ENCODE results near the gene FOXI1.

The FOXI1 gene

GRCh38 chr5:170100066-170100943, 5.4 kb upstream of the FOXI1 start:
- no peaks in the 10 kb centered on the region for H3K27me3 ChIP-seq (ENCODE audit: insufficient read depth, poor library complexity, severe bottlenecking)
- peak; percentile 70 for ATAC-seq (ENCODE audit: low read depth)
- no peaks in the 10 kb centered on the region for H3K36me3 ChIP-seq (ENCODE audit: low read depth)
- no peak overlapping the region for H3K27ac ChIP-seq (ENCODE audit: poor library complexity, severe bottlenecking)
- DNase-seq (ENCODE audit: low spot score) = no peak
- no peaks in the 10 kb centered on the region for H3K4me1 ChIP-seq (ENCODE audit: insufficient read depth, poor library complexity, severe bottlenecking)
- peak; percentile 84 for TF ChIP-seq CTCF (IDR thresholded peaks at IDR 0.05; ENCODE audit: poor library complexity, severe bottlenecking)
- H3K4me3 ChIP-seq (ENCODE audit: severe bottlenecking) = no peak overlapping the region
- H3K9me3 ChIP-seq (ENCODE audit: severe bottlenecking) = no peaks in the 10 kb centered on the region

GRCh38 chr5:170103447-170103846, 2.2 kb upstream of the FOXI1 start:
- TF ChIP-seq CTCF (IDR thresholded peaks at IDR 0.05; ENCODE audit: poor library complexity, severe bottlenecking) = no peak
- ATAC-seq (ENCODE audit: low read depth) (no peak), DNase-seq (ENCODE audit: low spot score) (no peak)
- Histone ChIP-seq H3K4me1 (ENCODE audit: insufficient read depth, poor library complexity, severe bottlenecking) (no peaks in the 10 kb centered on the region), H3K27me3 (ENCODE audit: insufficient read depth, poor library complexity, severe bottlenecking) (no peaks in the 10 kb centered on the region), H3K4me3 (ENCODE audit: severe bottlenecking) (no peak overlapping the region), H3K9me3 (ENCODE audit: severe bottlenecking) (no peaks in the 10 kb centered on the region), H3K27ac (ENCODE audit: poor library complexity, severe bottlenecking) (no peak overlapping the region), H3K36me3 (ENCODE audit: low read depth) (no peaks in the 10 kb centered on the region)

GRCh38 chr5:170104299-170104698, 1.4 kb upstream of the FOXI1 start:
- no peak for ATAC-seq (ENCODE audit: low read depth)
- no peak for TF ChIP-seq CTCF (IDR thresholded peaks at IDR 0.05; ENCODE audit: poor library complexity, severe bottlenecking)
- no peaks in the 10 kb centered on the region for H3K9me3 ChIP-seq (ENCODE audit: severe bottlenecking)
- no peak for DNase-seq (ENCODE audit: low spot score)
- H3K36me3 ChIP-seq (ENCODE audit: low read depth) = no peaks in the 10 kb centered on the region
- H3K4me1 ChIP-seq (ENCODE audit: insufficient read depth, poor library complexity, severe bottlenecking) = no peaks in the 10 kb centered on the region
- H3K27ac ChIP-seq (ENCODE audit: poor library complexity, severe bottlenecking) = no peak overlapping the region
- no peaks in the 10 kb centered on the region for H3K27me3 ChIP-seq (ENCODE audit: insufficient read depth, poor library complexity, severe bottlenecking)
- H3K4me3 ChIP-seq (ENCODE audit: severe bottlenecking) = no peak overlapping the region

GRCh38 chr5:170104710-170105109, 987 bp upstream of the FOXI1 start:
- no peak for DNase-seq (ENCODE audit: low spot score)
- H3K27me3 ChIP-seq (ENCODE audit: insufficient read depth, poor library complexity, severe bottlenecking) = no peaks in the 10 kb centered on the region
- no peak overlapping the region for H3K27ac ChIP-seq (ENCODE audit: poor library complexity, severe bottlenecking)

More at GRCh38 chr5:170104710-170105109, 987 bp upstream of the FOXI1 start:
- no peak for ATAC-seq (ENCODE audit: low read depth)
- Histone ChIP-seq H3K9me3 (ENCODE audit: severe bottlenecking) (no peaks in the 10 kb centered on the region), H3K4me3 (ENCODE audit: severe bottlenecking) (no peak overlapping the region), H3K4me1 (ENCODE audit: insufficient read depth, poor library complexity, severe bottlenecking) (no peaks in the 10 kb centered on the region), H3K36me3 (ENCODE audit: low read depth) (no peaks in the 10 kb centered on the region)
- no peak for TF ChIP-seq CTCF (IDR thresholded peaks at IDR 0.05; ENCODE audit: poor library complexity, severe bottlenecking)

Measured in RWPE2 (cell line).